ENCODE measurements around the gene FBLN2. TPM values are rescaled to one million over a fixed set of nuclear protein-coding genes. Genes with fewer than 3 reads are reported as not detected.

Gene FBLN2
- polyA plus RNA-seq, 1 donor (not counting 4 experiments of a cell fraction or from before 2014, with no cell fraction given): 0.72 TPM

DNA sequence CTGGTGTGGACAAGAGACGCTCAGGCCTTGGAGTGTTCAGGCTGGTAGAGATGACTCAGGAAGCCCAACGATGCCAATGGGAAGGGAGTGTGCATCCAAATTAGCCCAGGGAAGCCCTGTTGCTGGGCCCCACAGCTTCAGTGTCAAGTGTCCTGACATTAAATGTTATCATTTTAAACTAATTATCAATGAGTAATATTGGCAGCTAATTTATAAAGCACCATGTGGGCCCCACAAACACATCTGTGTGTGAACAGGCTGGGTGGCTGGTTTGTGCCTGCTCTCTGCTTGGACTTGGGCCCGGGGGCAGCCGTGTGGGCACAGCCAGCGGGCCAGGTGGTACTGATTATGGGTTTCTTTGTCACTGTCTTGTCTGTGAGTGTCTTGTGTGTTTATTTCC, 15.0 kb downstream of the FBLN2 start:
- Histone ChIP-seq H3K27ac (ENCODE audit: control insufficient read depth, insufficient read depth, low read length) (no peak overlapping the region), H3K27me3 (ENCODE audit: control insufficient read depth, extremely low read depth, insufficient read depth, low read length) (peaks cover 6% of the 10 kb centered on the region), H3K9ac (ENCODE audit: control insufficient read depth, extremely low read depth, insufficient read depth, low read length) (no peak overlapping the region), H2AFZ (ENCODE audit: control insufficient read depth, low read length) (no peak overlapping the region), H3K4me3 (ENCODE audit: control insufficient read depth in 2 of 3, extremely low read depth in 1 of 3, insufficient read depth in 2 of 3, low read depth in 1 of 3, low read length in 3 of 3) (no peak overlapping the region), H3K9me1 (ENCODE audit: control insufficient read depth, extremely low read depth, insufficient read depth, low read length) (no peaks in the 10 kb centered on the region), H3K36me3 (ENCODE audit: control insufficient read depth in 2 of 2, extremely low read depth in 1 of 2, insufficient read depth in 2 of 2, low read length in 2 of 2) (no peaks in the 10 kb centered on the region), H4K20me1 (ENCODE audit: control insufficient read depth, extremely low read depth, insufficient read depth, low read length) (no peaks in the 10 kb centered on the region), H3K4me1 (ENCODE audit: control insufficient read depth, extremely low read depth, insufficient read depth, low read length) (no peaks in the 10 kb centered on the region), H3K9me3 (ENCODE audit: control insufficient read depth, low read depth, low read length) (no peaks in the 10 kb centered on the region), H3K4me2 (ENCODE audit: control insufficient read depth, extremely low read depth, insufficient read depth, low read depth, low read length) (no peak overlapping the region), H3K79me2 (ENCODE audit: control insufficient read depth, insufficient read depth, low read length) (no peaks in the 10 kb centered on the region)
- DNase-seq (ENCODE audit: low read depth, low spot score) (no peak), FAIRE-seq (no peak)
- dilution Hi-C loops (cut with MboI; ENCODE audit: extremely low pct_ligation_motif_present, low sequenced_read_pairs): no loop called here
- TF ChIP-seq EZH2 (IDR thresholded peaks at IDR 0.05; ENCODE audit: low read length) (no peak), CTCF (optimal IDR thresholded peaks at IDR 0.05 in 1 of 3, IDR thresholded peaks at IDR 0.05 in 1 of 3, conservative IDR thresholded peaks at IDR 0.05 in 1 of 3; ENCODE audit: extremely low read depth in 1 of 3, insufficient read depth in 2 of 3, low read length in 3 of 3) (no peak)

GRCh38 chr3:13564751-13565560, 16.0 kb downstream of the FBLN2 start:
- no peak overlapping the region for H3K4me2 ChIP-seq (ENCODE audit: control insufficient read depth, extremely low read depth, insufficient read depth, low read depth, low read length)
- FAIRE-seq: no peak
- no peak overlapping the region for H3K9ac ChIP-seq (ENCODE audit: control insufficient read depth, extremely low read depth, insufficient read depth, low read length)
- H3K9me3 ChIP-seq (ENCODE audit: control insufficient read depth, low read depth, low read length): no peaks in the 10 kb centered on the region
- H3K27me3 ChIP-seq (ENCODE audit: control insufficient read depth, extremely low read depth, insufficient read depth, low read length): peaks cover 9% of the 10 kb centered on the region
- no peak overlapping the region for H3K27ac ChIP-seq (ENCODE audit: control insufficient read depth, insufficient read depth, low read length)
- TF ChIP-seq EZH2 (IDR thresholded peaks at IDR 0.05; ENCODE audit: low read length) (no peak), CTCF (optimal IDR thresholded peaks at IDR 0.05 in 1 of 3, IDR thresholded peaks at IDR 0.05 in 1 of 3, conservative IDR thresholded peaks at IDR 0.05 in 1 of 3; ENCODE audit: extremely low read depth in 1 of 3, insufficient read depth in 2 of 3, low read length in 3 of 3) (no peak)
- no peaks in the 10 kb centered on the region for H3K4me1 ChIP-seq (ENCODE audit: control insufficient read depth, extremely low read depth, insufficient read depth, low read length)
- H4K20me1 ChIP-seq (ENCODE audit: control insufficient read depth, extremely low read depth, insufficient read depth, low read length): no peaks in the 10 kb centered on the region
- DNase-seq (ENCODE audit: low read depth, low spot score): no peak
- no peak overlapping the region for H2AFZ ChIP-seq (ENCODE audit: control insufficient read depth, low read length)
- no peaks in the 10 kb centered on the region for H3K9me1 ChIP-seq (ENCODE audit: control insufficient read depth, extremely low read depth, insufficient read depth, low read length)
- no peak overlapping the region for H3K4me3 ChIP-seq (ENCODE audit: control insufficient read depth in 2 of 3, extremely low read depth in 1 of 3, insufficient read depth in 2 of 3, low read depth in 1 of 3, low read length in 3 of 3)
- dilution Hi-C loops (cut with MboI; ENCODE audit: extremely low pct_ligation_motif_present, low sequenced_read_pairs): no loop called here
- H3K36me3 ChIP-seq (ENCODE audit: control insufficient read depth in 2 of 2, extremely low read depth in 1 of 2, insufficient read depth in 2 of 2, low read length in 2 of 2): no peaks in the 10 kb centered on the region
- H3K79me2 ChIP-seq (ENCODE audit: control insufficient read depth, insufficient read depth, low read length): no peaks in the 10 kb centered on the region

Measured in keratinocyte (primary cell).